ENCODE results near the gene RAB3A. TPM values are rescaled to one million over a fixed set of nuclear protein-coding genes. Genes with fewer than 3 reads are reported as not detected.

Gene RAB3A
- polyA plus RNA-seq, 4 donors: 0.81 to 6.0 (median 1.9) TPM

GRCh38 chr19:18173054-18173571 is 30.7 kb downstream of the RAB3A start:
- peak overlapping the region in 1 of 3 donors; percentile 91 for H3K4me3 ChIP-seq (ENCODE audit: low read depth in 1 of 3, low read length in 3 of 3)
- H3K27ac ChIP-seq (ENCODE audit: low read depth in 1 of 3, low read length in 2 of 3): peak overlapping the region in 2 of 3 donors; percentile 77 to 91
- DNase-seq: no peak
- 42 to 62% (median 56%) methylated on average over 15 to 18 of the region's 18 CpGs for WGBS, 3 donors
- peaks cover 0 to 31% (median 0%) of the 10 kb centered on the region in 3 donors for H3K4me1 ChIP-seq (ENCODE audit: control insufficient read depth in 3 of 3, insufficient read depth in 2 of 3, low read depth in 1 of 3, low read length in 2 of 3)
- no peaks in the 10 kb centered on the region for H3K27me3 ChIP-seq (ENCODE audit: control insufficient read depth in 3 of 3, insufficient read depth in 3 of 3, low read length in 3 of 3)
- peaks cover 0 to 2% of the 10 kb centered on the region in 2 donors for H3K9me3 ChIP-seq (ENCODE audit: control insufficient read depth in 2 of 2, insufficient read depth in 1 of 2, low read depth in 1 of 2, low read length in 1 of 2)
- no peak for FAIRE-seq
- H3K36me3 ChIP-seq (ENCODE audit: control insufficient read depth in 3 of 3, insufficient read depth in 2 of 3, low read depth in 1 of 3, low read length in 3 of 3): peaks cover 3 to 81% (median 4%) of the 10 kb centered on the region in 3 donors

DNA sequence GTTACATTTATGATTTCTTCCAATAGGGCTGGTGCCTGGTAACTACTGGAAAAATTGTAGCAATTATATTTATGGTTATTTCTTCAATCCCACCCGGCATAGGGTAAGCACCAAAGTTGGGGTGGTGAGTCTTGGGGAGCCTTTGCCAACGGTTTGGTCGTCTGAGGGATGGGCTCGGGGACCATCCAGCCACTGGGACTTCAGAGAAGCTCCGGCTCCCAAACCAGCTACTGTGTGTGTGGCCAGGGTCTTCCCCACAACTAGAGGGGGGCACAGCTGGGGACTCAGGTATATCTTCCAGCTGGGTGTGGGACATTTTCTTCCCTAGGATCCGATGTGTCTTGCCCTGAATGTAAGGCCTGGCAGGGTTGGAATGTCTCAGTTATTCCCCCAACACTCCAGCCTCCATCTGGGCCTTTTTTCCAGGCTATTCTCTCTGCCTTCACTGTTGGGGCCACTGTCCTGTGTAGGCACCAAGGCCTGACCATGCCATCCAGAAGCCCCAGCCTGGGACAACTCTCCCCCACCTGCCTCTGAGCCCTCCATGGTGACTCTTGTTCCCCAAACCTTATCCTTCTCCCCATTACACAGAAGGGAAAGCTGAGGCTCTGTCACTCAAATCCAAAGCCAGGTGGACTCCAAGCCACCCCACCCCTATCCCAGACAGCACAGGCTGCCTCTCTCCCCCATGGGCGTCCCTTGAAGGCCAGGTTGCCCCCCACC is 31.4 kb downstream of the RAB3A start:
- FAIRE-seq (no peak), DNase-seq (no peak)
- H3K36me3 ChIP-seq (ENCODE audit: control insufficient read depth in 3 of 3, insufficient read depth in 2 of 3, low read depth in 1 of 3, low read length in 3 of 3): peaks cover 3 to 81% (median 4%) of the 10 kb centered on the region in 3 donors
- peak overlapping the region in 2 of 3 donors; percentile 18 to 91 for H3K27ac ChIP-seq (ENCODE audit: low read depth in 1 of 3, low read length in 2 of 3)
- no peak overlapping the region for H3K4me3 ChIP-seq (ENCODE audit: low read depth in 1 of 3, low read length in 3 of 3)
- H3K4me1 ChIP-seq (ENCODE audit: control insufficient read depth in 3 of 3, insufficient read depth in 2 of 3, low read depth in 1 of 3, low read length in 2 of 3): peaks cover 0 to 31% (median 0%) of the 10 kb centered on the region in 3 donors
- 81 to 88% (median 83%) methylated on average over 7 of the region's 7 CpGs for WGBS, 3 donors
- no peaks in the 10 kb centered on the region for H3K27me3 ChIP-seq (ENCODE audit: control insufficient read depth in 3 of 3, insufficient read depth in 3 of 3, low read length in 3 of 3)
- peaks cover 0 to 2% of the 10 kb centered on the region in 2 donors for H3K9me3 ChIP-seq (ENCODE audit: control insufficient read depth in 2 of 2, insufficient read depth in 1 of 2, low read depth in 1 of 2, low read length in 1 of 2)

DNA sequence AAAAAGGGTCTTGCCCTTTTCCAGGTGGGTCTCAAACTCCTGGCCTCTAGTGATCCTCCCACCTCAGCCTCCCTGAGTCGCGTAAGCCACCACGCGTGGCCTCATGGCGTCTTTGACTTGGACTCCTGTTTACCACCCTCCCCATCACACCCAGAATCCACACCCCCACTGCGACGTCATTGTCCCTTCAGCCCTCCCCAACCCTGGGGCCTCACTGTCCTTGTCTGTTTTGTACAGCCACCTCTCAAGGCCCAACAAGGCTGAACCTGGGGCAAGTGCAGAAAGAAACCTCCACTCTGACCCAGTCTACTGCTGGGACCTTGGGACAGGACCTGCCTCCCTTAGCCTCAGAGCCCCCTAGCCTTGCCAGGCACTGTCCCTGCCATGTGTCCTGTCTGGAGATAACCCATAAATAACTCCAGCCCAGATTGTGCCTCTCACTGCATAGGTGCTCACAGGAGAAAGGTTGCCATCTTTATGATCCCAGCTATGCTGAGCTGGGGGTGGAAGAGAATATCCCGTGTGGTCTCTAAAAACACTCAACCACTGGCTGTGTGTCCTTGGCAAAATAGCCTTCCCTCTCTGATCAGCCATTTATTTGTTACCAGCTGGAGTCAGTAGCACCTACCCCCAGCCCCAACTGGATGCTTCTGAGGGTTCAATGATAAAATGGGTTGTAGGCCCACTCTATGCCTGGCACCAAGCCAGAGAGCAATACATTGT is 32.1 kb downstream of the RAB3A start:
- Histone ChIP-seq H3K9me3 (ENCODE audit: control insufficient read depth in 2 of 2, insufficient read depth in 1 of 2, low read depth in 1 of 2, low read length in 1 of 2) (peaks cover 0 to 2% of the 10 kb centered on the region in 2 donors), H3K4me1 (ENCODE audit: control insufficient read depth in 3 of 3, insufficient read depth in 2 of 3, low read depth in 1 of 3, low read length in 2 of 3) (peaks cover 0 to 31% (median 0%) of the 10 kb centered on the region in 3 donors), H3K36me3 (ENCODE audit: control insufficient read depth in 3 of 3, insufficient read depth in 2 of 3, low read depth in 1 of 3, low read length in 3 of 3) (peaks cover 3 to 81% (median 4%) of the 10 kb centered on the region in 3 donors), H3K4me3 (ENCODE audit: low read depth in 1 of 3, low read length in 3 of 3) (no peak overlapping the region), H3K27me3 (ENCODE audit: control insufficient read depth in 3 of 3, insufficient read depth in 3 of 3, low read length in 3 of 3) (no peaks in the 10 kb centered on the region), H3K27ac (ENCODE audit: low read depth in 1 of 3, low read length in 2 of 3) (peak overlapping the region in 2 of 3 donors; percentile 18 to 91)
- 75 to 85% (median 81%) methylated on average over 4 to 8 of the region's 8 CpGs for WGBS, 3 donors
- DNase-seq (peak in 1 of 2 donors; percentile 35), FAIRE-seq (no peak)

DNA sequence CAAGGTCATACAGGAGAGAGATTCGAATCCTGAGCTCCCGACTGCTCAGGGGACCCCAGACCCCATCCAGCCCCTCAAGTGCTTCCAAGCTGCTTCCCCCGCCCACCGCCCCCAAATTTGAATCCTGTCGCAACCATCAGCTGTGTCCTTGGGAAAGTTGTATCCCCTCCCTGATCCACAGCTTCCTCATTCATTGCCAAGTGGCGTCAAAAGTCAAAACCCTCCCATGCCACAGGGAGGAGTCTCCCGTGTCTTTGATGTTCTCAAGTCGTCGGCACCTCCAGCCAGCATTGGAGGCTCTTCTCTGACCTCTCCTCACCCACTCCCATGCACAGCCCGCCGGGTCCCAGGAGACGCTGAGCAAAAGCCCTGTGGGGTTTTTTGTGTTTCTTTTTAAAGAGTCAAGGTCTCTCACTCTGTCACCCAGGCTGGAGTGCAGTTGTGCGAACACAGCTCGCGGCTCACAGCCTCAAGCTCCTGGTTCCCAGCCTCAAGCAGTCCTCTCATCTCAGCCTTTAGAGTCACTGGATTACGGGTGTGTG is 33.1 kb downstream of the RAB3A start:
- H3K9me3 ChIP-seq (ENCODE audit: control insufficient read depth in 2 of 2, insufficient read depth in 1 of 2, low read depth in 1 of 2, low read length in 1 of 2): peaks cover 0 to 2% of the 10 kb centered on the region in 2 donors
- peaks cover 0 to 28% (median 0%) of the 10 kb centered on the region in 3 donors for H3K4me1 ChIP-seq (ENCODE audit: control insufficient read depth in 3 of 3, insufficient read depth in 2 of 3, low read depth in 1 of 3, low read length in 2 of 3)
- 48 to 54% (median 48%) methylated on average over 16 of the region's 16 CpGs for WGBS, 3 donors
- DNase-seq (no peak), FAIRE-seq (no peak)
- no peak overlapping the region for H3K4me3 ChIP-seq (ENCODE audit: low read depth in 1 of 3, low read length in 3 of 3)
- peak overlapping the region in 1 of 3 donors; percentile 55 for H3K27ac ChIP-seq (ENCODE audit: low read depth in 1 of 3, low read length in 2 of 3)
- no peaks in the 10 kb centered on the region for H3K27me3 ChIP-seq (ENCODE audit: control insufficient read depth in 3 of 3, insufficient read depth in 3 of 3, low read length in 3 of 3)
- H3K36me3 ChIP-seq (ENCODE audit: control insufficient read depth in 3 of 3, insufficient read depth in 2 of 3, low read depth in 1 of 3, low read length in 3 of 3): peaks cover 3 to 83% (median 4%) of the 10 kb centered on the region in 3 donors

DNA sequence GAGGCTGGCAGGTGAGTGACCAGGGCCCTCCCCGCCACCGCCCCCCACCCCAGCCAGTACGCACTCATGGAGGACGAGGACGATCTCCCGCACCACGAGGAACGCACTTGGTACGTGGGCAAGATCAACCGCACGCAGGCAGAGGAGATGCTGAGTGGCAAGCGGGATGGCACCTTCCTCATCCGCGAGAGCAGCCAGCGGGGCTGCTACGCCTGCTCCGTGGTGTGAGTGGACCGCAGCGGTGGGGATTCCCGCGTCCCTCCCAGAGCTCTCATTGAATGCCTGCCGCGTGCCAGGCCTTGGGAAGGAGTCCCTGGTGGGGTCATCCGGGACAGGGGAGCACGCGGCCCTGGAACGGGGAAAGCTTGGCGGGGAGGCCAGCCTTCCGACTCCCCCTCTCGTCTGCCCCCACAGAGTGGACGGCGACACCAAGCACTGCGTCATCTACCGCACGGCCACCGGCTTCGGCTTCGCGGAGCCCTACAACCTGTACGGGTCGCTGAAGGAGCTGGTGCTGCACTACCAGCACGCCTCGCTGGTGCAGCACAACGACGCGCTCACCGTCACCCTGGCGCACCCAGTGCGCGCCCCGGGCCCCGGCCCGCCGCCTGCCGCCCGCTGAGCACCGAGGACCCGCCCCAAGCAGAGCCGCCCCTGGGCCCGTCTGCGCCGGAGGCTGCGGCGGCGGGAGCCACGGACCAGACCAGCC is 35.0 kb downstream of the RAB3A start:
- FAIRE-seq: no peak
- 93 to 94% (median 94%) methylated on average over 44 to 66 of the region's 66 CpGs for WGBS, 3 donors

DNA sequence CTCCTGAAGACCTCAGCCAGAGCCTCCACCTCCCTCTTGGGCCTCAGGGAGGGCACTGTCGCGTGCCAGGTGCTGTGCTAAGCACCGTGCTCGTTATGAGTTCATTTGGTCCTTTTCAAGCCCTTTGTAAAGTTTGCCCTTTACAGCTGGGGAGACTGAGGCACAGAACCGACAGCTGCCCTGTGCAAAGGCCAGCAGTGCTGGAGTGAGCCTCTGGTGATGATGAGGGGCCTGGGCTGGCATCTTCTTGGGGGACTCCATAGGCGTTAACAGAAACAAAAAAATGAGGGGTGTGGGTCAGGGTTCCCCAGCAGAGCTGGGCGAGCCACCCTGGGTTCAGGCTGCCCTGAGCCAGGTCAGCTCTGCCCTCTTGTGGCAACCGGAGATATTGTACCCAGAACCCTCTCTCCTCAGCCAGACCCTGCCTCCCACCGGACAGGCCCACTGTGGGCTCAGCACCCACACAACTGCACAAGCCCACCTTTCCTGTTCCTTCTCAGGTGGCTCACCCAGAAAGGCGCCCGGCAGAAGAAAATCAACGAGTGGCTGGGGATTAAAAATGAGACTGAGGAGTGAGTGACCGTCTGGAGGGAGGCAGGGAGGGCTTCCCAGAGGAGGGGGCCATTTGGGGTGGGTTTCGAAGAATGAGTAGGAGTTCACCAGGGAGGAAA is 35.7 kb downstream of the RAB3A start:
- Histone ChIP-seq H3K4me1 (ENCODE audit: control insufficient read depth in 3 of 3, insufficient read depth in 2 of 3, low read depth in 1 of 3, low read length in 2 of 3) (peaks cover 0 to 14% (median 0%) of the 10 kb centered on the region in 3 donors), H3K36me3 (ENCODE audit: control insufficient read depth in 3 of 3, insufficient read depth in 2 of 3, low read depth in 1 of 3, low read length in 3 of 3) (peaks cover 5 to 99% (median 8%) of the 10 kb centered on the region in 3 donors), H3K9me3 (ENCODE audit: control insufficient read depth in 2 of 2, insufficient read depth in 1 of 2, low read depth in 1 of 2, low read length in 1 of 2) (peaks cover 0 to 2% of the 10 kb centered on the region in 2 donors), H3K27me3 (ENCODE audit: control insufficient read depth in 3 of 3, insufficient read depth in 3 of 3, low read length in 3 of 3) (no peaks in the 10 kb centered on the region), H3K27ac (ENCODE audit: low read depth in 1 of 3, low read length in 2 of 3) (no peak overlapping the region), H3K4me3 (ENCODE audit: low read depth in 1 of 3, low read length in 3 of 3) (no peak overlapping the region)
- FAIRE-seq (no peak), DNase-seq (peak in 1 of 2 donors; percentile 57)
- 55 to 65% (median 60%) methylated on average over 14 of the region's 14 CpGs for WGBS, 3 donors

More for the DNA sequence above, 35.0 kb downstream of the RAB3A start:
- no peak for DNase-seq
- peaks cover 0 to 2% of the 10 kb centered on the region in 2 donors for H3K9me3 ChIP-seq (ENCODE audit: control insufficient read depth in 2 of 2, insufficient read depth in 1 of 2, low read depth in 1 of 2, low read length in 1 of 2)
- H3K27me3 ChIP-seq (ENCODE audit: control insufficient read depth in 3 of 3, insufficient read depth in 3 of 3, low read length in 3 of 3): no peaks in the 10 kb centered on the region
- H3K27ac ChIP-seq (ENCODE audit: low read depth in 1 of 3, low read length in 2 of 3): no peak overlapping the region
- H3K4me3 ChIP-seq (ENCODE audit: low read depth in 1 of 3, low read length in 3 of 3): no peak overlapping the region
- H3K36me3 ChIP-seq (ENCODE audit: control insufficient read depth in 3 of 3, insufficient read depth in 2 of 3, low read depth in 1 of 3, low read length in 3 of 3): peaks cover 5 to 93% (median 8%) of the 10 kb centered on the region in 3 donors
- H3K4me1 ChIP-seq (ENCODE audit: control insufficient read depth in 3 of 3, insufficient read depth in 2 of 3, low read depth in 1 of 3, low read length in 2 of 3): peaks cover 0 to 18% (median 0%) of the 10 kb centered on the region in 3 donors

GRCh38 chr19:18167011-18167410 is 36.8 kb downstream of the RAB3A start:
- H3K27me3 ChIP-seq (ENCODE audit: control insufficient read depth in 3 of 3, insufficient read depth in 3 of 3, low read length in 3 of 3): no peaks in the 10 kb centered on the region
- peaks cover 0 to 2% of the 10 kb centered on the region in 2 donors for H3K9me3 ChIP-seq (ENCODE audit: control insufficient read depth in 2 of 2, insufficient read depth in 1 of 2, low read depth in 1 of 2, low read length in 1 of 2)
- H3K36me3 ChIP-seq (ENCODE audit: control insufficient read depth in 3 of 3, insufficient read depth in 2 of 3, low read depth in 1 of 3, low read length in 3 of 3): peaks cover 9 to 99% (median 12%) of the 10 kb centered on the region in 3 donors
- peaks cover 0 to 3% (median 0%) of the 10 kb centered on the region in 3 donors for H3K4me1 ChIP-seq (ENCODE audit: control insufficient read depth in 3 of 3, insufficient read depth in 2 of 3, low read depth in 1 of 3, low read length in 2 of 3)
- H3K27ac ChIP-seq (ENCODE audit: low read depth in 1 of 3, low read length in 2 of 3): no peak overlapping the region
- FAIRE-seq: no peak
- H3K4me3 ChIP-seq (ENCODE audit: low read depth in 1 of 3, low read length in 3 of 3): no peak overlapping the region
- no peak for DNase-seq
- 92 to 96% (median 95%) methylated on average over 21 of the region's 21 CpGs for WGBS, 3 donors

Data from small intestine (tissue), 7 donors.